HG03520 (cell line): ENCODE results near the gene CKAP4.

Experiments
- ATAC-seq: cut with Tn5 transposase; IDR thresholded peaks from one replicate; pipeline ENCODE4 v1.9.1; 2021; ENCODE audit warnings: mild to moderate bottlenecking, moderate library complexity; ENCODE audit not compliant: unreplicated experiment

Gene CKAP4

DNA sequence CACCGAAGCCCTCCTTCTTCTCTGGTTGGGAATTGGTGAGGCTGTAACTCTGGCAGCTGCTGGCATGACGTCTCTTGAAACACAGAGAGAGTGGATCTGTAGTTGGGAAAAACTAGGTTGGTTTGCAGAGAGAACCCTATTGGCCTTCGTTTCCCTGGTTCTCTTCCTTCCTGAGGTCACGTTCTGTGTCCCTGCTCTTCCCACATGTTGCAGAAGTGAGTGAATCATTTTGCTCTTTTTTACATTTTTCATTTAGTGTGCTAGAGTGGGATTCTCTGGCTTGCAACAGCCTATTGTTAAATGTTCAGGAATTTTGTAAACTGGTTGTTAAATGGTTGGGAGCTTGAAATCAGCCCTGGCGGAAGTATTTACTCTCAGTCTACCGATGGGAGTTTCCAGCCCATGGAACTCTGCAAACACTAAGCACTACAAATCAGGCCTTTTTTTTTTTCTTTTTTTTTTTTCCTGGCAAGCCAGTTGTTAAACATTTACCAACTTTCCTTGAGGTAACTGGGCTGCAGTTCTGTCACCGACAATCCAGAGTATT is 26.8 kb upstream of the CKAP4 start:
- no peak for ATAC-seq

DNA sequence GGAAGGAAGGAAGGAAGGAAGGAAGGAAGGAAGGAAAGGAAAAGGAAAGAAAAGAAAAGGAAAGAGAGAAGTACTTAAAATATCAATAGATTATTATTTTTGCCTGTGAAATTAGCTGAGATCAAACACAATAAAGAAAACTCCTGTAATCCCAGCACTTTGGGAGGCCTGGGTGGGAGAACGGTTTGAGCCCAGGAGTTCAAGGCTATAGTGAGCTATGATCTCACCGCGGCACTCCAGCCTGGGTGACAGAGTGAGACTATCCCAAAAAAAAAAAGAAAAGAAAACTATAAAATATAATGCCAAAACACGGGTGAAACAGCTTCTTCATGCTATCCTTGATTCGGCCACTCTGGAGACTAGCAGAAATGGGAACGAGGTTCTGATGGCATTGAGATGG is 26.2 kb upstream of the CKAP4 start:
- no peak for ATAC-seq

DNA sequence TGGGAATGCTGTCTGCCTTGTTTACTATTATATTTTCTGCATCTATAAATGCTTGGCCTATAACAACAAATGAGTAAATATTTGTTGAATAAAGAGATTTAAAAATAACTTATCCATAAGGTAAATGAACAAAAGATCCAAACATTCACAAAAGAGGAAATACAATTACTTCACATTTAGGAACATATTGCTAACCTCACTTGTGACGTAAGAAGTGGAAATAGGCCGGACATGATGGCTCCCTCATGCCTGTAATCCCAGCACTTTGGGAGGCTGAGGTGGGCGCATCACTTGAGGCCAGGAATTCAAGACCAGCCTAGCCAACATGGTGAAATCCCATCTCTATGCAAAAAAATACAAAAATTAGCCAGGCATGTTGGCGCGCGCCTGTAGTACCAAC is 25.7 kb upstream of the CKAP4 start:
- no peak for ATAC-seq

DNA sequence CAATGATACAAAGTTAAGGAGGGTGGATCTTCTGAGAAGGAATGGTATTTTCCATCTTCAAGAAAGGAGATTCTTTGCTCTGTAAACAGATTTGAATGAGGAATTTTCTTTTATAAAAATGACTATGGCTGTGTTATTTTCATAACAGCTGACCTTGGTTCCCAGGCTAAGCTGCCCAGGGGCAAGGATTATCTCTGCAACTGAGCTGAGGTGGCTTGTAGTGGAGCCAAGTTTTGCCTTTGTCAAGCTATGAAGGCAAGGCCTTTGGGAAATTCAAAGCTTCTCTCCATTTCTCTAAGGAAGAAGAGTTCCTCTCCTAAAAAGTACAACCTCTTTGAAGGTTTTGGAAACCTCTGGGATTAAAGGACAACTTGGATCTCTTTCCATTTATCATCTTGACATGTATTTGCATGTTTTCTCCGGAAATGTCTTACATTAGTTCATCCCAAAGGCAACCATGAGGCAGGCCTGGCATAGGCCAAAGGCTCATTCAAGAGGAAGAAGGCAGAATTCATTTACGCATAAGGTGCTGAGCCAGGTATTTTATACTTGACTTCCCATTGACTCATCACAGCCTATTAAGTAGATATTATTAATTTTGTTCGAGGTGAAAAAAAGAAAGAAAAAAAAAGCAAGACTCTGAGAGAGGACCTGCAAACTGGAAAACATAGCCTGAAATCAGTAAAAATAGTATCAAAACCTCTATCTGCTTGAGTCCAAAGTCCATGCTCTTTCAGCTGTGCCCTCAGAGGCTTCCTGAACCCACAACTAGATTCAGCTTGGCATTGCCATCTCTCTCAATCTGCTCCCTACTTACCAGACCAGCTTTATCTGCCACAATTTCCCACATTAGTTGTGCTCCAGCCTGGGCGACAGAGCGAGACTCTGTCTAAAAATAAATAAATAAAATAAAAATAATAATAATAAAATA is 24.0 kb upstream of the CKAP4 start:
- ATAC-seq, result no peak

DNA sequence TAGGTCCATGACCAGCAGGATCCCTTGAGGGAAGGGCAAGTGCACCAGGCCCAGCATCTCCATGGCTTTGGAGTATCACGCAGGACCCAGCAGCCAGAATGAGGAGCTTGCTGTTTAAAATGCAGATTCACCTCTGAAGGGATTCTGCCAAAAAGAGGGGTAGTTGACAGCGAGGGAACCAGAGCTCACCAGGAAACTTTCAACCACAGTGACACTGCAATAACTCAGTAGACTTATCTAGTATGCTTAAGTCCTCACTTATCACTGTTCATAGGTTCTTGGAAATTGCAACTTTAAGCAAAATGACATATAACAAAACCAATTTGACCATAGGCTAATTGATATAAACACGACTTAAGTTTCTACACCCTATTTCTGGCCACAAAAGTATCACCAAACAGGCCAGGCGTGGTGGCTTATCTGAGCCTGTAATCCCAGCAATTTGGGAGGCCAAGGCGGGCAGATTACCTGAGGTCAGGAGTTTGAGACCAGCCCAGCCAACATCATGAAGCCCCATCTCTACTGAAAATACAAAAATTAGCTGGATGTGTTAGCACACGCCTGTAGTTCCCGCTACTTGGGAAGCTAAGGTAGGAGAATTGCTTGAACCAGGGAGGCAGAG is 21.4 kb upstream of the CKAP4 start:
- ATAC-seq, result no peak

DNA sequence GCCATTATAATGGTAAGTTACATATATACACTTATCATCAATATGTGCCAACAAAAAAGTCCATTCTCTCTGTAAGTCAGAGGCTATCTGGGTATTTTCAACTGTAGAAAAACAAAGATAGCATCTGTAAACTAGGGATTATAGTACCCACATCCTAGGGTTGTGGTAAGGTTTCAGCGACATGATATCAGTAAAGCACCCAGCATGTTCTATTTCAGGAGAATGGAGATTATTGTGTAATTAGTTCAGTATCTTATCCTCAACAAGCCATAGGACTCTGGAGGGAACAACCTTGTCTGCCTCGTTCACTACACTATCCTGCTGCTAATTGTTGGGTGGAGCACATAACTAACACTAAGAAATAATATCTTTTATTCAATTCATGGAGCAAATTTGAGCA is 19.7 kb upstream of the CKAP4 start:
- ATAC-seq, result no peak

DNA sequence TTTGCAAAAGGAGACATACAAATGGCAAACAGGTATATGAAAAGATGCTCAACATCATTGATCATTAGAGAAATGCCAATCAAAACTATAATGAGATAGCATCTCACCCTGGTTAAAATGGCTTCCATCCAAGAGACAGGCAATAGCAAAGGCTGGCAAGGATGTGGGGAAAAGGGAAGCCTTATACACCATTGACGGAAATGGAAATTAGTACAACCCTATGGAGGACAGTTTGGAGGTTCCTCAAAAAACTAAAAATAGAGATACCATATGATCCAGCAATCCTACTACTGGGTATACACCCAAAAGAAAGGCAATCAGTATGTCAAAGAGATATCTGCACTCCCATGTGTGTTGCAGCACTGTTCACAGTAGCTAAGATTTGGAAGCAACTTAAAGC is 17.3 kb upstream of the CKAP4 start:
- ATAC-seq, result no peak

DNA sequence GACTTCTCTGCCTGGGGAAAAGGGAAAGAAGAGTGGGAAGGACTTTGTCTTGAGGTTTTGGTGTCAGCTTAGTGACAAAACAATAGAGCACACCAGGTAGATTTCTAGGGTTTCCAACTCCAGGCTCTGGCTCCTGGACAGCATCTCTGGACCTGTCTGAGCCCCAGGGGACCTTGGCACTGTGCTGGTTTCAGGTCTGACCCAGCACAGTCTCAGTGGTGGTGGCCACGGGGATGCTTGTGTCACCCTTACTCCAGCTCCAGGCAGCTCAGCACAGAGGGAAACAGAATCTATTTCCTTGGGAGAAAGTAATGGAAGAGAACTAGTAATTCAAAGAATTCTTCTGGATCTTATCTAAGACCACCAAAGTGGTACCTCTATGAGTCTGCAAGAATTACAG is 11.1 kb upstream of the CKAP4 start:
- ATAC-seq, result no peak

DNA sequence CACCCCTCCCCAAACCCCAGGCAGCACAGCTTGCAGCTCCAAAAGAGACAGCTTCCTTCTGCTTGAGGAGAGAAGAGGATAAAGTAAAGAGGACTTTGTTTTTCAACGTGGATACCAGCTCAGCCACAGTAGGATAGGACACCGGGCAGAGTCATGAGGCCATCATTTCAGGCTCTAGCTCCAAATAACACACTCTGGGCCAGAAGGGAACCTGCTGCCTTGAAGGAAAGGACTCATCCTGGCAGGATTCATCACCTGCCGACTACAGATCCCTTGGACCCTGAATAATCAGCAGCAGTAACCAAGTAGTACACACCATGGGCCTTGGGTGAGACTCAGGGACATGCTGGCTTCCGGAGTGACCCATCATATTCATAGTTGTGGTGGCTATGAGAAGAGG is 10.4 kb upstream of the CKAP4 start:
- no peak for ATAC-seq

DNA sequence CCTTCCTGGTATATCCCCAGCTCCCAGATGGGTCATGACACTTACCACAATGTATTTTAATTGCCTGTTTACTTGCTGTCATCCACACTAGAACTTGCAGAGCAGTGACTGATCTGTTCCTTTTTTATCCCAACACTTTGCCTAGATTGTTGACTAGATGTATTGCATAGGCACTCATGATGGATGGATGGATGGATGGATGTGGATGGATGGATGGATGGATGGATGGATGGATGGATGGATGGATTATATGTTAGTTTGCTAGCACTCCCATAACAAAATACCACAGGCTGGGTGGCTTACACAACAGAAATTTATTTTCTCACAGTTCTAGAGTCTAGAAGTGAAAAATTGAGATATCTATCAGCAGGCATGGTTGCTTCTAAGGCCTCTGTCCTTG is 8.7 kb upstream of the CKAP4 start:
- ATAC-seq, result no peak

DNA sequence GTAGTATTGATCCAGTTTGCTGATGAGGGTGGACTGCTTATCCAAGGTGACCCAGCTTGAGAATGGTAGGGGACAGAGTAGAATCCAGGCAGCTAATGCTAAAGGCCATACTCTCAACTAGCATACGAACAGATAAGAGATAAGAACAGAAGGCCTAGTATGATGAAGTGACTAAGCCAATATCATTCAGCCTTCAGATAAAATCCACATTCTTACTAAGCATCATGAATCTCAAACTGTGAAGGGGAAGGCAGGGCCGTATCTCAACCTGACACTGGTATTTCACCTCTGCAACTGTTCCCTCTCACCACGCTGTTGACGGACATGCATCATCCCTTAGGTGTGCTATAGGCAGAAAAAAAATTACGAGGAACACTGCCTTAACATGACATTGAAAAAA is 8.1 kb upstream of the CKAP4 start:
- no peak for ATAC-seq

DNA sequence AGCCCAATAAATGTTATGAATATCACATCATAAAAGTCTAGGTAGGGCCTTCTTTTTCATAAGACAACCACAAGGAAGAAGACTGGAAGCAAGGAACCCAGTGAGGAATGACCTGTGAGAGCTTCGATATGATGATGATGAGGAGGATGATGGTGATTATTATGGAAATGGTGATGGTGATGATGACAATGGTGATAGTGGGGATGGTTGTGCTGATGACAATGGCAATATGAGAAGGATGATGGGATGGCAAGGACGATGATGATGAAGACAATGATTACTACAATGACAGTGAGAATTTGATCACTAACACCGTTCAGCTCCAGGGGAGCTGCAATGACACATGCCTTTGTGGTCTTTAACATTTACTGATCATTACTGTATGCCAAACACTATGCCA is 7.7 kb upstream of the CKAP4 start:
- ATAC-seq, result no peak

DNA sequence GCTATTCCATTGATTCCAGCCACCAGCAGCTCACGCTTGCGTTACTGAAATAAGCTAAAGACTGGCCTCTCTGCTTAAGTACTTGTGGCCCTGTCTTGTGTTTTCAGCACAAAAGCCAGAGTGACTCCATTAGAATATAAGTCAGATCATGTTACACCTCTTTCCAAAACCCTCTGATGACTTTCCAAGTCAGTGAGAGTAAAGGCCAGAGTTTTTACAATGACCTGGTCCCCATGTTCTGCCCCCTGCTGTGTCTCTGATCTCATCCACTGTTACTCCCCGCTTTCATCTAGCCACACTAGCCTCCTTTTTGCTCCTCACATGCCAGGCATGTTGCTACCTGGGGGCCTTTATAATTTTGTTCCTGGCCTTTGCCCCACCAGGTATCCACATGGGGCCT is 6.9 kb upstream of the CKAP4 start:
- ATAC-seq, result no peak

DNA sequence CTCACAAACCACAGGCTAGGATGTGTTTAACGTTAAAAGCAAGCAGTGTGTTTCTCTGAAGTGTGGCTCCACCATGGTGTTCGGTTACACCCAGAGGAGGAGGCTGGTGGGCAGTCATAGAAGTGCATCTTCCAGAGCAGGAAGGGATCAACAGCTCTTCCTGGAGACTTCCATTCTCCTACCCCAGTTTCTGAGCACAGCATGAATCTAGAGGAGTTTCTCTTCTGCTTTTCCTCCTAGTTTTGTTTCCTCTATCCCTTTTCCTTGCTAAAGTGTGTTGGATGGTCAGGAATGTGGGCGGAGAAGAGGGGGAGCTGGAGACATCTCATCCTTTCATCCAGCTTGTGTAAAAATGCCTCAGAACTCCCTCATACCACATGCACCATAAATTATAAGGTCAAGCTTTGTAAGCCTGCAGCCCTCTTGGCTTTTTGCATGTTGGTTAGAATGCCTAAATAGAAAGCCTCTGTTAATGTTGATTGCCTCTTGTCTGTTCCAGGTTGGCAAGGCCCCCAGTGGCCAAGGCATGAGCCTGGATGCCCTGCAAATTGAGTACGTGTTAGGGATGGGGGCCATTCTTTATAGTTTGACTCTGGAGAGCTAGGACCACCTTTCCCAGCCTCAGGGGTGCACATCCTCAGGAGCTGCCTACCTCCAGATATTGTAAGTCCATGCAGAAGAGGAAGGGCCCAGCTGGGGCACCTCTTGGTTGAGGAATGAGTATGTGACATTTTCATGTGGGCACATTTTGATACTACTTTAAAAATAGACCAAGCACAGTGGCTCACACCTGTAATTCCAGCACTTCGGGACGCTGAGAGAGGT is 4.0 kb upstream of the CKAP4 start:
- no peak for ATAC-seq

DNA sequence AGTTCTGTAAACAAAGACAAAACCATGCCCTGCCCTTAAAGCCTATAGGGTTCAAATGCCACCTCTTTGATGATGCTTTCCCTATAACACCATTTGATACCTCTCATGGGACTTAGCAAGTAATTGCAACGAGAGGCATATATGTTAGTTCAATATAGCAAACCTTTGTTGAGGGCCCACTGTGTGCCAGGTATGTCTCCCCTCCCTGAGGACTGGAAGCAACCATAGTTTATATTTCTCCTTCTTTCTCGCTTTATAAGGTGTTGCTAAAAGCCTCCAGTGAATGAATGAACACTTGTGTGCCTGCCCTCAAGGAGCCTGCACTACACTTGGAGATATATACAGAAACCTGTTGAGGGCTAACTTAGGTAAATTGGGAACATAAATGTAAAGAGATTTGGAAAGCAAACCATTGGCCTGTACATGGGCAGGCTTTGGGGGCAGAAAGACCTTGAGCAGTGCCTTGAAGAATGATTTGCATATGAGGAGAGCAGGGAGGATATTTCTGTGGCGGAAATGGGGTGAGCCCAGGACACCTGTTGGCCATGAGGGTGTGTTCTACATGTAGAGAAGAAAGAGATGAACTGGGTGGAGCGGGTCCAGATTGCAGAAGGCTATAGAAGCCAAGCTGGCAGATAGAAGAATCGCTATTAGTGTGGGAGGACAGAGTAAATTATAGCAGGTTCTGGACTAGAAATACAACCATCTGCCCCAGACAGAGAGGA is 1.8 kb upstream of the CKAP4 start:
- ATAC-seq, result peak; percentile 67

DNA sequence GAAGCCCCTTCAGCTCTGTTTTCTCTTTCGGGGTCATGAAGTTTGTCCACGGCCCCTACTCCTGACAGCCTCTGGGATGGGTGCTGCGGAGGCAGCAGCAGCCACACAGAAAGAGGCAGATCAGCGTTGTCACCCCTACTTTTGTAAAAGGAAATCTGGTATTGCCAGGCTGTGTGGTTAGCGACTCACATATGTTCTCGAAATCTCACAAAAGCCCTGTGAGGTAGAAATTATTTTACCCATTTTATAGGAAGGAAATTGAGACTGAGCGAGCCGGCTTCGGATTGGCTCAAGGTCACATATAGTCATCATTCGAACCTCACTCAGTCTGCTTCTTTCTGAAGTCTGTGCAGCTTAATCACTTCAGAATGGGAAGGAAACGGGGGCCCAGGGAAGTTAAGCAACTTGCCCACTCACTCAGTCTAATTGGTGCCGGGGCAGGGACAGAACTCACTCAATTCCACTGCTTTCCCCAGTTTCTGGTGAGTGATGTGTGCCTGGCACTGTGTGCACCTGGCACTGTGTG is 1.1 kb upstream of the CKAP4 start:
- ATAC-seq, result no peak

DNA sequence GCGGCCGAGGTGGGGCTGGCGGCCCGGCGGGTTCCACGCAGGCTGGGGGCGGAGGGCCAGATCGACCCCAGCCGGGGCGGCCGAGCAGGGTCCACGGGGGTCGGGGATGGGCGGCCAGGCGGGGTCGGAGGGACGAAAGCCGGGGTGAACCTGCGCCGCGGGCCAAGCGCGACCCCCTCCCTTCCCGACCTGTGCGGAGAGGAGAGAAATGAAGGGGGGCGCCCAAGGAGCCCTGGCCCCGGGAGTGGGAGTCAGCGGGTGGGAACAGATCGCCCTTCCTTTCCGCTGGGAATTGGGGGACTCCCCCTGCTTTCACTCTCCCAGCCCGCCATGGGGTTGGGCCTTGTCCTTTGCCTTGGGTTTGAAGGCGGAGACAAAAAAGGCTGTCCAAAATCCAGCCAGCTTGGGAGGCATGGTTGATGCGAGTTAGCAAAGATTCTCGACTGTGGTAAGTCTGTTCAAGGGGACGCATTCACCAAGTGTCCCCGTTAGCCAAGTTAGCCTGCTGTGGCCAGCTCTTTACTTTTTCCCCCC is 559 bp upstream of the CKAP4 start:
- ATAC-seq, result no peak

DNA sequence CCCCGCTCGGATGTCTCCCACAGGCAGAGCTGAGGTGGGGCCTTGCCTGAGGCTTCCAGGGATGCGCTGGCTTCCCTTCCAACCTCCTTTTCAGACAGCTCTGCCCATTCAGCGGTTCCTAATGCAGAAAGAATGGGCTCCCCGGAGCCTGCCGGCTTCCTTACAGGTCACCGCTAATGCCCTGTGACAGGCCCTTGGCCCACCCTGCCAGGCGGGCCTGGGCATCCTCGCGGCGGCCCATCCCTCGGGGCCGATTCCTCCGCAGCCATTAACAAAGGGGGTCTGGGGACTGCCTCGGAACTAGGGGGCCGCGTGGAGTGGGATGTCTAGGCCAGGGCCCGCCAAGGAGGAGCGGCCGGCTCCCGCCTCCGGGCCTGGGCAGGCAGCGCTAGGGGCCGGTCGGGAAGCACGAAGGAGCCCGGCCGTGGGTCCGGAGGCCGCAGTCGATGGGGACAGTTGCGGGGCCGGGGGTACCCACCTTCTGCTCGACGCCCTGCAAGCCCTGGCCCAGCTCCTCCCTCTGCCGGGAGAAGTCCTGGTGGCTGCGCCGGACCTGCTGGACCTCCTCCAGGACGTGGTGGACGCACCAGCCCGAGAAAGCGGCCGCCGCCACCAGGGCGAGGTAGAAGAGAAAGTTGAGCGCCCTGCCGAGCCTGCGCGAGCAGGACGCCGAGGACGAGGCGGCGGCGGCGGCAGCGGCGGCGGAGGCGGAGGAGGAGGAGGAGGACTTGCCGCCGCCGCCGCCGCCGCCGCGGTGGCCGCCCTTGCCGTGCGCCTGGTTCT is 738 bp downstream of the CKAP4 start:
- no peak for ATAC-seq

DNA sequence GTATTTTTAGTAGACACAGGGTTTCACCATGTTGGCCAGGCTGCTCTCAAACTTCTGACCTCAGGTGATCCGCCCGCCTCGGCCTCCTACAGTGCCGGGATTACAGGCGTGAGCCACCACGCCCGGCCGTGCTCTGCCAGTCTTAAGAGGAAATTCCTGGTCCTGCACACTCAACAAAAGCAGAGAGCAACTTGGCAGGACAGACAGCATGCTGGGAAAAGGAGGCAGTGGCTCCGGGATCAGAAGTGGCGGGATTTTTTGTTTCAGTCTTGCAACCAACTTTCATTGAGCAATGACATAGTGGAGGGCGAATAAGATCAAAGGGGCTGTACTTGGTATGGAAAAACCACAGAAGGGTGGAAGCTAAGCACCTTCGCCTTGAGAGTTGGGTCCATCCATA is 2.1 kb downstream of the CKAP4 start:
- no peak for ATAC-seq
